K562 (cell line): Measurements from ENCODE around the gene GALNT17. TPM values are rescaled to one million over a fixed set of nuclear protein-coding genes. Genes with fewer than 3 reads are reported as not detected.

Experiments
- ATAC-seq: fragments of 200-7000 bp; cut with Tn5 transposase; 3 replicates; pipeline ENCODE4 v1.9.1; 2020; ENCODE audit warnings: moderate library complexity
- BruUV-seq: library from RNA; stranded (reverse); fragments of 400-500 nt; replicated peaks from 2 replicates; lab custom pipeline; 2021; lab: Mats Ljungman, UMichigan
- CTCF ChIA-PET: fragments of 300-600 bp; formaldehyde crosslinking; extraction: SDS; loops from one replicate; lab custom pipeline; 2021; ENCODE audit warnings: low intra/inter-chr PET ratio; lab: Yijun Ruan, JAX
- POLR2A ChIA-PET: fragments of 300-600, 350-650 bp; sonication (Branson Sonifier 250); formaldehyde crosslinking; extraction: SDS; loops from one replicate; lab custom pipeline; 2021; ENCODE audit warnings: antibody characterized with exemption, inconsistent platforms; lab: Yijun Ruan, JAX
- DNase-seq, 4 experiments: peaks; one replicate each; pipeline versions ENCODE4 v3.0.0 to v3.0.0-alpha.2; 2011 to 2018; ENCODE audit warnings: low spot score in 3 of 4, mixed read lengths in 3 of 4; ENCODE audit errors: extremely low read depth in 1 of 4
- FAIRE-seq: peaks from 2 replicates; lab custom pipeline; 2011; peaks lifted over from hg19 to GRCh38; lab: Jason Lieb, UNC
- H2AFZ ChIP-seq: 2 replicates; pipeline ENCODE4 v1.6.0; 2011; ENCODE audit warnings: low read depth, low read length, control low read depth, inconsistent platforms
- H3K27ac ChIP-seq: fragments of 200-600 bp; 3 replicates; pipeline ENCODE4 v1.8.0; 2011; ENCODE audit warnings: low read depth, mild to moderate bottlenecking, control low read depth, inconsistent platforms, low read length, moderate library complexity, mixed read lengths; ENCODE audit errors: extremely low read depth
- H3K27me3 ChIP-seq, 2 experiments: fragments of 300-600 bp in 1 of 2; 2 replicates in 1 of 2; 3 replicates in 1 of 2; pipeline versions ENCODE4 v1.6.0 to v1.8.0; 2011; ENCODE audit warnings: inconsistent platforms in 2 of 2, low read length in 2 of 2, mild to moderate bottlenecking in 1 of 2, mixed read lengths in 1 of 2, moderate library complexity in 1 of 2; ENCODE audit not compliant: control insufficient read depth in 2 of 2, insufficient read depth in 2 of 2
- H3K36me3 ChIP-seq: fragments of 300-600 bp; 3 replicates; pipeline ENCODE4 v1.8.0; 2011; ENCODE audit warnings: mild to moderate bottlenecking, low read length, inconsistent platforms; ENCODE audit not compliant: control insufficient read depth, insufficient read depth
- H3K4me1 ChIP-seq, 2 experiments: fragments of 200-600 bp in 1 of 2; replicated peaks in 1 of 2; 2 replicates in 1 of 2; 3 replicates in 1 of 2; pipeline versions ENCODE4 v1.5.1 to v1.8.0; 2011; ENCODE audit warnings: inconsistent platforms in 2 of 2, low read length in 2 of 2, mild to moderate bottlenecking in 1 of 2, mixed read lengths in 1 of 2, moderate library complexity in 1 of 2; ENCODE audit not compliant: control insufficient read depth in 2 of 2, insufficient read depth in 2 of 2
- H3K4me2 ChIP-seq: 2 replicates; pipeline ENCODE4 v1.6.1; 2011; ENCODE audit warnings: low read length, control low read depth, inconsistent platforms, mixed read lengths; ENCODE audit not compliant: insufficient read depth
- H3K4me3 ChIP-seq: fragments of 200-600 bp; sonication (generic), shearing (Covaris generic); 2 replicates; pipeline ENCODE4 v1.5.1; 2016; ENCODE audit warnings: control low read depth, inconsistent platforms
- H3K79me2 ChIP-seq: fragments of 200-600 bp; 3 replicates; pipeline ENCODE4 v1.8.0; 2011; ENCODE audit warnings: low read length, inconsistent platforms; ENCODE audit not compliant: control insufficient read depth, insufficient read depth
- H3K9ac ChIP-seq, 2 experiments: 2 replicates each; pipeline versions ENCODE4 v1.6.0 to v1.6.1; 2011; ENCODE audit warnings: low read depth in 2 of 2, low read length in 2 of 2, control low read depth in 1 of 2, inconsistent platforms in 1 of 2, mild to moderate bottlenecking in 1 of 2, mixed read lengths in 1 of 2; ENCODE audit not compliant: insufficient read depth in 1 of 2
- H3K9me1 ChIP-seq: one replicate; pipeline ENCODE4 v1.6.0; 2011; ENCODE audit warnings: inconsistent platforms, mild to moderate bottlenecking, low read length, moderate library complexity; ENCODE audit not compliant: control insufficient read depth, insufficient read depth
- H3K9me3 ChIP-seq: replicated peaks from 2 replicates; pipeline ENCODE4 v1.5.1; 2011; ENCODE audit warnings: low read depth, low read length, inconsistent platforms; ENCODE audit not compliant: control insufficient read depth, insufficient read depth
- H4K20me1 ChIP-seq: replicated peaks from 2 replicates; pipeline ENCODE4 v1.6.1; 2011; ENCODE audit warnings: low read length, inconsistent platforms, mixed read lengths; ENCODE audit not compliant: control insufficient read depth, insufficient read depth
- CREBBP ChIP-seq: IDR thresholded peaks from one replicate; pipeline ENCODE4 v1.6.1; 2012; ENCODE audit warnings: low read depth, mild to moderate bottlenecking, control low read depth, inconsistent platforms, low read length
- GATAD2B ChIP-seq: fragments of 450-650 bp; IDR thresholded peaks from 2 replicates; pipeline ENCODE4 v1.6.1; 2017; ENCODE audit warnings: mild to moderate bottlenecking, borderline replicate concordance
- HMG20B ChIP-seq: fragments of 250-450 bp; sonication (Bioruptor Pico); IDR thresholded peaks from 2 replicates; pipeline ENCODE4 v1.5.0; 2021; ENCODE audit warnings: mild to moderate bottlenecking
- HMGN3 ChIP-seq: IDR thresholded peaks from 2 replicates; pipeline ENCODE4 v1.6.1; 2011; ENCODE audit warnings: borderline replicate concordance, low read depth, mild to moderate bottlenecking, mixed read lengths, low read length; ENCODE audit not compliant: insufficient read length; ENCODE audit errors: extremely low read depth
- RUNX1 ChIP-seq: sonication (generic); IDR thresholded peaks from 2 replicates; pipeline ENCODE4 v1.6.1; 2016; ENCODE audit warnings: antibody characterized with exemption, low read depth
- SIN3B ChIP-seq: fragments of 450-650 bp; IDR thresholded peaks from 2 replicates; pipeline ENCODE4 v1.6.1; 2017; ENCODE audit warnings: low read depth, mild to moderate bottlenecking, moderate library complexity
- SIRT6 ChIP-seq: IDR thresholded peaks from one replicate; pipeline ENCODE4 v1.6.1; 2012; ENCODE audit warnings: low read depth, mild to moderate bottlenecking, control low read depth, inconsistent platforms, low read length, moderate library complexity
- XRCC4 ChIP-seq: IDR thresholded peaks from one replicate; pipeline ENCODE4 v1.6.1; 2011; ENCODE audit not compliant: insufficient read depth, insufficient read length; ENCODE audit errors: extremely low read depth
- ZBTB7A ChIP-seq: IDR thresholded peaks from 2 replicates; pipeline ENCODE4 v1.6.1; 2011; ENCODE audit warnings: low read depth, mild to moderate bottlenecking, low read length, moderate library complexity, borderline replicate concordance; ENCODE audit not compliant: control insufficient read depth
- ZNF12 ChIP-seq: sonication (generic); formaldehyde crosslinking; IDR thresholded peaks from 2 replicates; pipeline ENCODE4 v1.4.0; 2020; ENCODE audit warnings: mild to moderate bottlenecking, missing genetic modification reagents
- WGBS: fragments of 100-300 bp; shearing (Covaris generic); methylation state at CpG from one replicate; pipeline ENCODE4 v1.1.6; 2016; ENCODE audit warnings: low coverage, mixed read lengths; ENCODE audit not compliant: insufficient coverage; ENCODE audit errors: missing lambda C conversion rate; 5-methylcytosine and 5-hydroxymethylcytosine counted together
- in situ Hi-C: fragments of 300-500 bp; cut with MboI; formaldehyde crosslinking; loops from 4 replicates; pipeline ENCODE4 v1.15.0; 2018; ENCODE audit warnings: inconsistent platforms, mixed read lengths
- intact Hi-C: fragments of 100-400 bp; cut with micrococcal nuclease; formaldehyde crosslinking; loops from 2 replicates; pipeline ENCODE4 v1.14.2; 2022
- polyA plus RNA-seq, 8 experiments: library from polyadenylated mRNA; depleted of rRNA in 4 of 8; stranded (reverse) in 5 of 8; unstranded in 3 of 8; fragments of >200 nt; fragmentation: Nextera tagmentation in 2 of 8; fragmentation: Illumina TruSeq in 1 of 8; extraction: Ambion mirVana in 2 of 8; extraction: Trizol in 1 of 8; gene quantifications; 2 replicates each; pipeline versions ENCODE4 v1.2.1 to v1.2.3, GENCODE V29; 2011 to 2014; ENCODE audit warnings: inconsistent platforms in 1 of 8, missing spikeins in 1 of 8
- total RNA-seq, 7 experiments: library from RNA; depleted of rRNA in 6 of 7; stranded (reverse); fragments of >200 nt in 6 of 7; fragmentation: Illumina TruSeq in 2 of 7; extraction: Trizol in 2 of 7; gene quantifications; 2 replicates each; pipeline versions ENCODE4 v1.2.1 to v1.2.3, GENCODE V29; 2011 to 2021; ENCODE audit warnings: low replicate concordance in 1 of 7
- TF ChIP-seq, protein P1 (sequence below): sonication (generic); formaldehyde crosslinking; IDR thresholded peaks from 2 replicates; pipeline ENCODE4 v1.8.0; 2022; ENCODE audit warnings: mild to moderate bottlenecking, missing genetic modification reagents
- TF ChIP-seq, protein P2 (sequence below): fragments of 450-650 bp; conservative IDR thresholded peaks from 2 replicates; pipeline ENCODE4 v1.6.1; 2016; ENCODE audit warnings: missing genetic modification characterization, low read depth, mild to moderate bottlenecking, control low read depth, missing compliant biosample characterization
- TF ChIP-seq, protein P3 (sequence below): fragments of 450-650 bp; IDR thresholded peaks from 2 replicates; pipeline ENCODE4 v1.6.1; 2018; ENCODE audit warnings: mild to moderate bottlenecking, low read depth; ENCODE audit not compliant: partially characterized antibody

Gene GALNT17
- total and polyA plus RNA-seq, 9 of the 15 experiments (the other 6 are each of a cell fraction or from before 2014, with no cell fraction given): not detected

DNA sequence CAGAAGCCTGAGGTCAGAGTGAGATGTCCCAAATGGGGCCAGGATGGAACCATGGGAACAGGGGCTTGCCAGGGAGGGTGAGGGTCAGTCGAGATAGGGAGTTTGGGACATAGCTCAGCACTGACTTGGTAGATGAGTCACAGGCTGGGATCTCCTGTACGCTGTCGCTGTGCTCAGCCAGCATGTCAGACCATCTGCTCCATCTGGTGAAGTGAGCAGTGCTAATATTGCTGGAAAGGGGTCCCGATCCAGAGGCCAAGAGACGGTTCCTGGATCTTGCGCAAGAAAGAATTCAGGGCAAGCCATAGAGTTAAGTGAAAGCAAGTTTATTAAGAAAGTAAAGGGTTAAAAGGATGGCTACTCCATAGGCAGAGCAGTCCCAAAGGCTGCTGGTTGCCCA lies 505.6 kb downstream of the GALNT17 start:
- in situ Hi-C loops: no loop called here

More for the DNA sequence above, 505.6 kb downstream of the GALNT17 start:
- Histone ChIP-seq H3K4me1 (no peaks in the 10 kb centered on the region), H3K9me3 (no peaks in the 10 kb centered on the region), H3K79me2 (no peaks in the 10 kb centered on the region), H3K36me3 (no peaks in the 10 kb centered on the region), H3K27ac (no peak overlapping the region), H2AFZ (no peak overlapping the region), H4K20me1 (no peaks in the 10 kb centered on the region; the same call in 1 of the 2 replicates), H3K4me3 (no peak overlapping the region), H3K9ac (no peak overlapping the region), H3K27me3 (peaks cover 2 to 8% of the 10 kb centered on the region in 2 experiments; a peak in 3 of 5 replicates), H3K4me2 (no peak overlapping the region), H3K9me1 (no peaks in the 10 kb centered on the region)
- intact Hi-C loops: no loop called here
- DNase-seq: no peak
- CTCF ChIA-PET: no interaction called here
- ATAC-seq: no peak
- POLR2A ChIA-PET: no interaction called here
- TF ChIP-seq HMG20B (CRISPR knock-in tag): no peak
- TF ChIP-seq, protein P1, sequence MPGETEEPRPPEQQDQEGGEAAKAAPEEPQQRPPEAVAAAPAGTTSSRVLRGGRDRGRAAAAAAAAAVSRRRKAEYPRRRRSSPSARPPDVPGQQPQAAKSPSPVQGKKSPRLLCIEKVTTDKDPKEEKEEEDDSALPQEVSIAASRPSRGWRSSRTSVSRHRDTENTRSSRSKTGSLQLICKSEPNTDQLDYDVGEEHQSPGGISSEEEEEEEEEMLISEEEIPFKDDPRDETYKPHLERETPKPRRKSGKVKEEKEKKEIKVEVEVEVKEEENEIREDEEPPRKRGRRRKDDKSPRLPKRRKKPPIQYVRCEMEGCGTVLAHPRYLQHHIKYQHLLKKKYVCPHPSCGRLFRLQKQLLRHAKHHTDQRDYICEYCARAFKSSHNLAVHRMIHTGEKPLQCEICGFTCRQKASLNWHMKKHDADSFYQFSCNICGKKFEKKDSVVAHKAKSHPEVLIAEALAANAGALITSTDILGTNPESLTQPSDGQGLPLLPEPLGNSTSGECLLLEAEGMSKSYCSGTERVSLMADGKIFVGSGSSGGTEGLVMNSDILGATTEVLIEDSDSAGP (CRISPR knock-in tag): no peak
- TF ChIP-seq HMGN3: no peak
- no peak for TF ChIP-seq ZNF12
- TF ChIP-seq, protein P2, sequence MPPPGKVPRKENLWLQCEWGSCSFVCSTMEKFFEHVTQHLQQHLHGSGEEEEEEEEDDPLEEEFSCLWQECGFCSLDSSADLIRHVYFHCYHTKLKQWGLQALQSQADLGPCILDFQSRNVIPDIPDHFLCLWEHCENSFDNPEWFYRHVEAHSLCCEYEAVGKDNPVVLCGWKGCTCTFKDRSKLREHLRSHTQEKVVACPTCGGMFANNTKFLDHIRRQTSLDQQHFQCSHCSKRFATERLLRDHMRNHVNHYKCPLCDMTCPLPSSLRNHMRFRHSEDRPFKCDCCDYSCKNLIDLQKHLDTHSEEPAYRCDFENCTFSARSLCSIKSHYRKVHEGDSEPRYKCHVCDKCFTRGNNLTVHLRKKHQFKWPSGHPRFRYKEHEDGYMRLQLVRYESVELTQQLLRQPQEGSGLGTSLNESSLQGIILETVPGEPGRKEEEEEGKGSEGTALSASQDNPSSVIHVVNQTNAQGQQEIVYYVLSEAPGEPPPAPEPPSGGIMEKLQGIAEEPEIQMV (tag): no peak
- TF ChIP-seq SIN3B: no peak
- no peak for TF ChIP-seq XRCC4
- no peak for TF ChIP-seq CREBBP
- TF ChIP-seq ZBTB7A: no peak
- no peak for TF ChIP-seq GATAD2B
- TF ChIP-seq, protein P3, sequence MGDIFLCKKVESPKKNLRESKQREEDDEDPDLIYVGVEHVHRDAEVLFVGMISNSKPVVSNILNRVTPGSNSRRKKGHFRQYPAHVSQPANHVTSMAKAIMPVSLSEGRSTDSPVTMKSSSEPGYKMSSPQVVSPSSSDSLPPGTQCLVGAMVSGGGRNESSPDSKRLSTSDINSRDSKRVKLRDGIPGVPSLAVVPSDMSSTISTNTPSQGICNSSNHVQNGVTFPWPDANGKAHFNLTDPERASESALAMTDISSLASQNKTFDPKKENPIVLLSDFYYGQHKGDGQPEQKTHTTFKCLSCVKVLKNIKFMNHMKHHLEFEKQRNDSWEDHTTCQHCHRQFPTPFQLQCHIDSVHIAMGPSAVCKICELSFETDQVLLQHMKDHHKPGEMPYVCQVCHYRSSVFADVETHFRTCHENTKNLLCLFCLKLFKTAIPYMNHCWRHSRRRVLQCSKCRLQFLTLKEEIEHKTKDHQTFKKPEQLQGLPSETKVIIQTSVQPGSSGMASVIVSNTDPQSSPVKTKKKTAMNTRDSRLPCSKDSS: no peak
- no peak for TF ChIP-seq RUNX1
- no peak for TF ChIP-seq SIRT6
- FAIRE-seq: no peak
- no TSS peak for BruUV-seq
- WGBS: 15% methylated on average over 6 of the region's 6 CpGs
